Right atrium auricular region (tissue), 2 donors: Measurements from ENCODE around the gene RPIA. TPM values are rescaled to one million over a fixed set of nuclear protein-coding genes. Genes with fewer than 3 reads are reported as not detected.

Source experiments
- DNase-seq: peaks from one replicate; pipeline ENCODE4 v3.0.0-alpha.2; 2019; ENCODE audit warnings: low spot score
- H3K27ac ChIP-seq, 2 donors: fragments of 200-600 bp; sonication (generic); 1 replicate in 1 of 2; 2 replicates in 1 of 2; pipeline ENCODE4 v1.5.1; 2016 to 2019
- H3K27me3 ChIP-seq, 2 donors: fragments of 200-600 bp; sonication (generic); one replicate each; pipeline versions ENCODE4 v1.5.1 to v1.6.0; 2017 to 2019
- H3K36me3 ChIP-seq: fragments of 200-600 bp; sonication (generic); one replicate; pipeline ENCODE4 v1.5.1; 2016
- H3K4me1 ChIP-seq, 2 donors: fragments of 200-600 bp; sonication (generic); one replicate each; pipeline versions ENCODE4 v1.5.1 to v1.6.0; 2017 to 2019
- H3K4me3 ChIP-seq, 2 donors: fragments of 200-600 bp; sonication (generic); 1 replicate in 1 of 2; 2 replicates in 1 of 2; pipeline ENCODE4 v1.5.1; 2017 to 2019; ENCODE audit warnings: mild to moderate bottlenecking in 1 of 2, moderate library complexity in 1 of 2
- H3K9me3 ChIP-seq, 2 donors: fragments of 200-600 bp; sonication (generic); one replicate each; pipeline ENCODE4 v1.5.1; 2019
- total RNA-seq, 2 donors: library from RNA; depleted of rRNA; stranded (reverse); fragments of >200 nt; gene quantifications; one replicate each; pipeline ENCODE4 v1.1.0, GENCODE V29; 2016
- TF ChIP-seq, protein P1 (sequence below), 2 donors: fragments of 200-600 bp; sonication (generic); IDR thresholded peaks; one replicate each; pipeline ENCODE4 v1.5.1; 2019; ENCODE audit warnings: antibody characterized with exemption in 2 of 2

Gene RPIA
- total RNA-seq, 2 donors from 2014 or later, result 4.2 to 5.1 TPM

- H3K36me3 ChIP-seq, result peaks cover 46% of the 10 kb centered on the region
- H3K4me1 ChIP-seq, result no peaks in the 10 kb centered on the region
- no peaks in the 10 kb centered on the region for H3K27me3 ChIP-seq
- no peak for DNase-seq
- H3K9me3 ChIP-seq, result peaks cover 0 to 13% of the 10 kb centered on the region in 2 donors
- H3K4me3 ChIP-seq, result no peak overlapping the region
- TF ChIP-seq, protein P1, sequence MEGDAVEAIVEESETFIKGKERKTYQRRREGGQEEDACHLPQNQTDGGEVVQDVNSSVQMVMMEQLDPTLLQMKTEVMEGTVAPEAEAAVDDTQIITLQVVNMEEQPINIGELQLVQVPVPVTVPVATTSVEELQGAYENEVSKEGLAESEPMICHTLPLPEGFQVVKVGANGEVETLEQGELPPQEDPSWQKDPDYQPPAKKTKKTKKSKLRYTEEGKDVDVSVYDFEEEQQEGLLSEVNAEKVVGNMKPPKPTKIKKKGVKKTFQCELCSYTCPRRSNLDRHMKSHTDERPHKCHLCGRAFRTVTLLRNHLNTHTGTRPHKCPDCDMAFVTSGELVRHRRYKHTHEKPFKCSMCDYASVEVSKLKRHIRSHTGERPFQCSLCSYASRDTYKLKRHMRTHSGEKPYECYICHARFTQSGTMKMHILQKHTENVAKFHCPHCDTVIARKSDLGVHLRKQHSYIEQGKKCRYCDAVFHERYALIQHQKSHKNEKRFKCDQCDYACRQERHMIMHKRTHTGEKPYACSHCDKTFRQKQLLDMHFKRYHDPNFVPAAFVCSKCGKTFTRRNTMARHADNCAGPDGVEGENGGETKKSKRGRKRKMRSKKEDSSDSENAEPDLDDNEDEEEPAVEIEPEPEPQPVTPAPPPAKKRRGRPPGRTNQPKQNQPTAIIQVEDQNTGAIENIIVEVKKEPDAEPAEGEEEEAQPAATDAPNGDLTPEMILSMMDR (IDR thresholded peaks at IDR 0.05), result no peak
- no peak overlapping the region for H3K27ac ChIP-seq
These were observed 56.5 kb downstream of the RPIA start for GRCh38 chr2:88747990-88748389.

DNA sequence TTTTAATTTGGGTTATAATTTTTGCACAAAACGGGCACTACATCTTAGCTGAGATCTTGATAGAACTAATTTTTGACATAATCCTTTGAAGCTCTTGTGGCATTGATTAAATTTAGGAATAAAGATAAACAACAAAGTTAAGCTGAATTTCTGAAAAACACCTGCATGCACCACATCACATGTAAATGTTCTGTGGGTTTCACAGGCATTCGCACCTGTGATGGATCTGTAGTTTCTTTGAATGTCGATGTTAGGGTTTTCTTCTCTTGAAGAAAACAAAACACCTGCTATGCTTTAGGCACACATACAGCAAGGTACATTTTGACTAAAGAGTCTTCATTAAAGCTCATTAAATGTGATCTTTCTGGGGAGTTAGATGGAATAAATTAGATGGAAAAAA is 60.3 kb downstream of the RPIA start:
- no peak overlapping the region for H3K27ac ChIP-seq
- no peaks in the 10 kb centered on the region for H3K27me3 ChIP-seq
- H3K9me3 ChIP-seq, result no peaks in the 10 kb centered on the region
- H3K4me1 ChIP-seq, result no peaks in the 10 kb centered on the region
- TF ChIP-seq, protein P1 (IDR thresholded peaks at IDR 0.05), result no peak
- DNase-seq, result no peak
- H3K36me3 ChIP-seq, result peaks cover 23% of the 10 kb centered on the region
- no peak overlapping the region for H3K4me3 ChIP-seq

- Histone ChIP-seq H3K27me3 (no peaks in the 10 kb centered on the region), H3K36me3 (peaks cover 23% of the 10 kb centered on the region), H3K4me3 (no peak overlapping the region), H3K27ac (no peak overlapping the region), H3K9me3 (peaks cover 0 to 8% of the 10 kb centered on the region in 2 donors), H3K4me1 (no peaks in the 10 kb centered on the region)
- no peak for DNase-seq
- TF ChIP-seq, protein P1 (IDR thresholded peaks at IDR 0.05), result no peak
These were observed 62.5 kb downstream of the RPIA start for GRCh38 chr2:88753833-88754584.

GRCh38 chr2:88754585-88755320 is 63.3 kb downstream of the RPIA start:
- no peaks in the 10 kb centered on the region for H3K27me3 ChIP-seq
- H3K4me1 ChIP-seq, result no peaks in the 10 kb centered on the region
- peaks cover 17% of the 10 kb centered on the region for H3K36me3 ChIP-seq
- DNase-seq, result no peak
- peaks cover 0 to 13% of the 10 kb centered on the region in 2 donors for H3K9me3 ChIP-seq
- TF ChIP-seq, protein P1 (IDR thresholded peaks at IDR 0.05), result no peak
- no peak overlapping the region for H3K27ac ChIP-seq
- no peak overlapping the region for H3K4me3 ChIP-seq

DNA sequence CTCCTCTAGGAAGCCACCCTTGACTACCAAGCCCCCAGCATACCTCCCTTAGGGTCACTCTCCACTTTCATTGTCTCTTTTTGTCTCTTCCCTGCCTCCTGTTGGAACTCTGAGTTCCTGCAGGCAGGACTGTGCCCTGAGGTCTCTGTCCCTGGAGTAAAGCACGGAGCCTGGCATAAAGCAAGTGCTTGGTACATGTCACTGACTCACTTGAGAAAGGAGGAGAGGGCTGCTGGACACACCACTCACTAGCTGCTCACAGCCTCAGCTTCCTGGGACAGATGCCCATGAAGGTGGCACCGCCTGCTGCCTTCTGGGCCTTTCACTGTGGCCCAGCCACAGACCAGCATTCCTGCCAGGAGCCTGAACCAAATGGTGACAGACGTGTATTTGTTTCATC is 64.4 kb downstream of the RPIA start:
- peaks cover 9% of the 10 kb centered on the region for H3K36me3 ChIP-seq
- no peak for DNase-seq
- H3K4me3 ChIP-seq, result no peak overlapping the region
- peaks cover 0 to 13% of the 10 kb centered on the region in 2 donors for H3K9me3 ChIP-seq
- no peaks in the 10 kb centered on the region for H3K27me3 ChIP-seq
- no peak overlapping the region for H3K27ac ChIP-seq
- H3K4me1 ChIP-seq, result no peaks in the 10 kb centered on the region
- TF ChIP-seq, protein P1 (IDR thresholded peaks at IDR 0.05), result no peak
